ENCODE results near the gene ZNF735. TPM values are rescaled to one million over a fixed set of nuclear protein-coding genes. Genes with fewer than 3 reads are reported as not detected.
"Not testable (repeated sequence)": the region's sequence is repeated elsewhere in the genome, so short reads cannot be mapped to it uniquely, and the experiment has no call there.

Gene ZNF735
- not detected in 2 replicates for total RNA-seq

DNA sequence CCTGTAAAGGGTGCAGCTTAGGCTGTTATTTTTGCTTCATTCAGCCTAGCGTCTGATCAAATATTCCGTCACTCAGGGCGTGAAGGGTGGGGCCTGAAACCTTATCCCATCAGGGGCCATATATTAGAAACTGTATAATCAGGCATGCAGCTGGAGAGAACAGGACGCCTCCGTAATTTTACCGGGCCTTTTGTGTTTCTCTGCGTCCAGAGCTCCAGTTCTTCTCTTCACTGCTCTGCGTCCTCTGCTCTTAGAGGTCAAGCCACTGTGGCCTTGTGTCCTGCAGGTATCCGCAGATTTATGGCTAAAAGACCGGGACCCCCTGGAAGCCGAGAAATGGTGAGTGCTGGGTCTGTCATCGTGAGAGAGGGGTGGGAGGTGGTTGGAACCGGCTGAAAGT lies at the start of gene ZNF735:
TSS of gene ZNF735 (plus strand) at position 301 of the 400 bp plus-strand sequence. CDS start at position 301, 0 bp downstream.
- intact Hi-C loops (cut with micrococcal nuclease) = no loop called here
- no peak within 1 kb of the TSS for H3K27ac Mint-ChIP-seq
- no peak for DNase-seq (ENCODE audit: low spot score)
- H3K4me3 Mint-ChIP-seq (ENCODE audit: low read depth) = no peak within 1 kb of the TSS
- peaks cover 49% of the 10 kb centered on the region for H3K9me3 Mint-ChIP-seq
- H3K27me3 Mint-ChIP-seq (ENCODE audit: low read depth) = no peaks in the 10 kb centered on the region
- no peaks in the 10 kb centered on the region for H3K36me3 Mint-ChIP-seq (ENCODE audit: low read depth)
- H3K4me1 Mint-ChIP-seq (ENCODE audit: low read depth) = no peaks in the 10 kb centered on the region

DNA sequence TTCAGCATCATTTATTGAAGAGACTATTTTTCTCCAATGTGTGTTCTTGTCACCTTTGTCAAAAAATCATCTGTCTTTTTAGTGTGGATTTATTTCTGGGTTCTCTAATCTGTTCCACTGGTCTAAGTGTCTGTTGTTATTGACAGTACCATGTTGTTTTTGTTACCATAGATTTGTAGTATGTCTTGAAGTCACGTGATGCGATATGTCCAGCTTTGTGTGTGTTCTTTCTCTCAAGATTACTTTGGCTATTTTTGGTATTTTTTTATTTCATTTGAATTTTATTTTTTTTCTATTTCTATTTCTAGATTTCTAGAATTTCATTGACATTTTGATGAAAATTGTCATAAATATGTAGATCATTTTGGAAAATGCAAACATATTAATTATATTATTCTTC lies 36.0 kb upstream of the ZNF735 start:
- intact Hi-C loops (cut with micrococcal nuclease); H3K27me3 Mint-ChIP-seq (ENCODE audit: low read depth); H3K4me3 Mint-ChIP-seq (ENCODE audit: low read depth); H3K27ac Mint-ChIP-seq; DNase-seq (ENCODE audit: low spot score); H3K36me3 Mint-ChIP-seq (ENCODE audit: low read depth); H3K4me1 Mint-ChIP-seq (ENCODE audit: low read depth): not testable (repeated sequence)
- H3K9me3 Mint-ChIP-seq = peaks cover 56% of the 10 kb centered on the region

DNA sequence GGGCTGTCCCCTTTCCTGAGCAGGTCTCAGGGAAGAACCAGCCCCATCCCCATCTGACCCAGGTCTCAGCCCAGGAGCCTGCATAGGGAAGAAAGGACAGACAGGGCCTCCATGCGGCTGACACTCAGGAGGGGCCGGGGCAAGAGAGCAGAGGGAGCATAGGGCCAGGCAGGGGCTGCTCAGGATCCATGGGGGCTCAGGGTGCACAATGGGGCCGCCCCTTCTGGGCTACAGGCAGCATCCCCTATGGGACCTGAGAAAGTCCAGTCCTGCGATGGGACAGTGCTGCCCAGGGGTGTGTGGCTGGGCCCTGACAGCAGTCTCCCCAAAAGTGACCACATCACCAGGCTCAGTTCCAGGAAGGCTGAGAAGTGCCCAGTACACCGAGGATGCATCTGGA lies 32.7 kb upstream of the ZNF735 start:
- Mint-ChIP-seq H3K9me3 (peaks cover 50% of the 10 kb centered on the region), H3K4me3 (ENCODE audit: low read depth) (no peak overlapping the region), H3K27me3 (ENCODE audit: low read depth) (no peaks in the 10 kb centered on the region), H3K4me1 (ENCODE audit: low read depth) (no peaks in the 10 kb centered on the region), H3K27ac (no peak overlapping the region), H3K36me3 (ENCODE audit: low read depth) (no peaks in the 10 kb centered on the region)
- intact Hi-C loops (cut with micrococcal nuclease) = no loop called here
- no peak for DNase-seq (ENCODE audit: low spot score)

DNA sequence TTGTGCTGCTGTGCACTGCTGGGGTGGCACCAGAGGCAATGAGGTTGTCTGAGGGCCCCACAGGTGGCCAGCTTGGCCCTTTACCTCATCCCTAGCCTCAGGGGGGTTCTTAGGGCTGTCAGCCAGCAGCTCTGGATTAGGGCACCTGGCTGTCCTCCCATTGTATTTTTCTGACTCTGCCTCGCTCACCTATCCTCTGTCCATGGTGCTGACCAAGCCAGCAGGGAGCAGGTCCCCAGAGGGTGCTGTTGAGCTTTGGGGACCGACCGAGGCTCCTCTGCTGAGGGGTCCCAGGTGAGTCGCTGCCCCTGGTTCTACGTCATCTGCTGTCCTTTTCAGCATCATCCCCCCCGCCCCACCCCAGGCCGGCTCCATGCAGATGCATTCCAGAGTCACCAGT lies 32.1 kb upstream of the ZNF735 start:
- DNase-seq (ENCODE audit: low spot score) = no peak
- intact Hi-C loops (cut with micrococcal nuclease) = no loop called here

DNA sequence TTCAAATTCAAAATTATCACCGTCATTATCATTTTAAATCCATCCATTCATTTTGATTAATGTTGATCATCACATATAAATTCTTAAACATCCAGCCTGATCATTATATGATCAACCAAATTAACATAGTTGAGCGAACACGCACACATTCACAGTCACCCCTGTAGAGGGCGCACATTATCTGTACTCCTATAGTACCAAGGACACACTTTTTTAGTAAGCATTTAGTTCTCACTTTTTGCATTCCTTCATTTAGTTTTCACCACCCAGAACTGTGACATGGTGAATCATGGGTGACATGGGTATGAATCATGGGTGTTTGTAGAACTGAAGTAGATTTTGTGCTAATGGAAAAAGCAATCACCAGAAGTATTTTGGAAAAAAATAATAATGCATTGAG lies 26.0 kb upstream of the ZNF735 start:
- Mint-ChIP-seq H3K9me3 (peaks cover 34% of the 10 kb centered on the region), H3K27me3 (ENCODE audit: low read depth) (no peaks in the 10 kb centered on the region), H3K27ac (no peak overlapping the region), H3K4me1 (ENCODE audit: low read depth) (no peaks in the 10 kb centered on the region), H3K36me3 (ENCODE audit: low read depth) (no peaks in the 10 kb centered on the region), H3K4me3 (ENCODE audit: low read depth) (no peak overlapping the region)
- intact Hi-C loops (cut with micrococcal nuclease) = loop anchor here (5.0 kb wide), 1 partner anchor 446 kb away; no protein-coding TSS in a partner anchor
- DNase-seq (ENCODE audit: low spot score) = no peak

More for the DNA sequence above, 32.1 kb upstream of the ZNF735 start:
- H3K36me3 Mint-ChIP-seq (ENCODE audit: low read depth) = no peaks in the 10 kb centered on the region
- peaks cover 46% of the 10 kb centered on the region for H3K9me3 Mint-ChIP-seq
- no peak overlapping the region for H3K4me3 Mint-ChIP-seq (ENCODE audit: low read depth)
- H3K4me1 Mint-ChIP-seq (ENCODE audit: low read depth) = no peaks in the 10 kb centered on the region
- no peak overlapping the region for H3K27ac Mint-ChIP-seq
- no peaks in the 10 kb centered on the region for H3K27me3 Mint-ChIP-seq (ENCODE audit: low read depth)

DNA sequence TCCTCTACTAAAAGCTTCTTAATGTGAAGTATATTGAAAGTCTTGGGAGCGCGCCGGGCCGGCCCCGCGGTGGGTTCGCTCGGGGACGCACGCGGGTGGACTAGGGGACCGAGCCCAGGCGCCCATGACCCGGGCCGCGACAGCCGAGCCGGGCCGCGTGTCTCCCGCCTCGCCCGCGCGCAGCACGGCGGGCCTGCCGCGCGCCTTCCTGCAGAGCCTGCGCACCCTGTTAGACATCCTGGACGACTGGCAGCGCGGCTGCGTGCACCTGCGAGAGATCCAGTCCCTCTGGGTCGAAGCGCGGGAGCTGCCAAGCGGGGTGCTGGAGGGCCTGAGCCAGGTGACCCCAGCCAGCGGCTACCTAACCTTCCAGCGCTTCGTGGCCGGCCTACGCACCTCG lies 25.4 kb upstream of the ZNF735 start:
- Mint-ChIP-seq H3K27ac (no peak overlapping the region), H3K27me3 (ENCODE audit: low read depth) (no peaks in the 10 kb centered on the region), H3K4me3 (ENCODE audit: low read depth) (no peak overlapping the region), H3K4me1 (ENCODE audit: low read depth) (no peaks in the 10 kb centered on the region), H3K36me3 (ENCODE audit: low read depth) (no peaks in the 10 kb centered on the region), H3K9me3 (peaks cover 39% of the 10 kb centered on the region)
- DNase-seq (ENCODE audit: low spot score) = no peak
- intact Hi-C loops (cut with micrococcal nuclease) = loop anchor here (5.0 kb wide), 1 partner anchor 446 kb away; no protein-coding TSS in a partner anchor

DNA sequence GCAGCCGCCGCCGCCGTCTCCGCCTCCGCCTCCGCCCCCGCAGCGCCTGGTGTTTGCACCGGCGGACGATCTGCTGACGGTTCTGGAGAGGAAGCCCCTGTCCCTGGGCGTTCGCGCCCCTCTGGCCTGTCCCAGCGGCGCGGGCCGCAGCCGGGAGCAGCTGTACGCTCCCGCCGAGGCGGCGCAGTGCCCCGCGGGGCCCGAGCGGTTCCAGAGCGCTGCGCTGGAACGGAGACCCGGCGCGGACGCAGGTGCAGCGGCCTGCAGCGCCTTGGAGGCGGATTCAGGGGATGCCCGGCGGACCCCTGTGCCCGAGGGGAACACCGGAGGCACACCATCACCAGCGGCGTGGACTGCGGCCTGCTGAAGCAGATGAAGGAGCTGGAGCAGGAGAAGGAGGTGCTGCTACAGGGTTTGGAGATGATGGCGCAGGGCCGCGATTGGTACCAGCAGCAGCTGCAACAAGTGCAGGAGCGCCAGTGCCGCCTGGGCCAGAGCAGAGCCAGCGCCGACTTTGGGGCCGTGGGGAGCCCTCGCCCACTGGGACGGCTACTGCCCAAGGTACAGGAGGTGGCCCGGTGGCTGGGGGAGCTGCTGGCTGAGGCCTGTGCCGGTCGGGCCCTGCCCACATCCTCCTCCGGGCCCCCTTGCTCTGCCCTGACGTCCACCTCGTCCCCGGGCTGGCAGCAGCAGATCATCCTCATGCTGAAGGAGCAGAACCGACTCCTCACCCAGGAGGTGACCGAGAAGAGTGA lies 24.8 kb upstream of the ZNF735 start:
- intact Hi-C loops (cut with micrococcal nuclease) = loop anchor here (5.0 kb wide), 1 partner anchor 445 kb away; no protein-coding TSS in a partner anchor
- no peak overlapping the region for H3K4me3 Mint-ChIP-seq (ENCODE audit: low read depth)
- peaks cover 43% of the 10 kb centered on the region for H3K9me3 Mint-ChIP-seq
- H3K4me1 Mint-ChIP-seq (ENCODE audit: low read depth) = no peaks in the 10 kb centered on the region
- no peaks in the 10 kb centered on the region for H3K27me3 Mint-ChIP-seq (ENCODE audit: low read depth)
- no peak for DNase-seq (ENCODE audit: low spot score)
- H3K36me3 Mint-ChIP-seq (ENCODE audit: low read depth) = no peaks in the 10 kb centered on the region
- no peak overlapping the region for H3K27ac Mint-ChIP-seq

DNA sequence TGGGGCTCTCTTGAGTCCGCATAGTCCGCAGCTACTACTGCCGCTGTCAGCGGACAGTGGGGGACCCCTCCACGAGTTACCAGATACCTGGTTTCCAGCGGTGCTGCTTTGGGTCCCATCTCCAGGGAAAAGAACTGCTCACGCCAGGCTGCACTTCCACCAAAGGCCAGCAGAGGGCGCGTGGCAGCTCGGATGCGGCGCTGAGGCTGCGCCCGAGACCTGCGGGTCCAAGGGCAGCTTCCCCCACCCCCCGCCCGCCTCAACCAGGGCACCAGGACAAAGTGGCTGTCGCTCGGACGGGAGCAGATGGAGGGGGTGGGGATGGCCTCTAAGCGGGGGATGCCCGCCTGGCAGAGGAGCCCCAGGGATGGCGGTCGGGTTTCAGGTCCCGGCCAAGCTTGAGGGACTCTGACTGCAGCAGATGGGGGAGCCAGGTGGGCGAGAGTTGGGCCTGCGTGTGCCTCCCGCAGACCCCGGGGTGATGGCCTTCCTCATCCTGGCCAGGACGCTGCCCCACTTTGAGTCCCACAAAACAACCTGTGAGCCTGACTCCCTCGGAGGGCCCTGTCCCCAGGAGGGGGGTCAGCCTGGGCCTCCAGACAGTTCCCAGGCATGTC lies 23.8 kb upstream of the ZNF735 start:
- no peak for DNase-seq (ENCODE audit: low spot score)
- no peaks in the 10 kb centered on the region for H3K4me1 Mint-ChIP-seq (ENCODE audit: low read depth)
- no peak overlapping the region for H3K4me3 Mint-ChIP-seq (ENCODE audit: low read depth)
- H3K27me3 Mint-ChIP-seq (ENCODE audit: low read depth) = no peaks in the 10 kb centered on the region
- H3K9me3 Mint-ChIP-seq = peaks cover 48% of the 10 kb centered on the region
- no peak overlapping the region for H3K27ac Mint-ChIP-seq
- intact Hi-C loops (cut with micrococcal nuclease) = loop anchor here (5.0 kb wide), 1 partner anchor 444 kb away; no protein-coding TSS in a partner anchor
- H3K36me3 Mint-ChIP-seq (ENCODE audit: low read depth) = no peaks in the 10 kb centered on the region

DNA sequence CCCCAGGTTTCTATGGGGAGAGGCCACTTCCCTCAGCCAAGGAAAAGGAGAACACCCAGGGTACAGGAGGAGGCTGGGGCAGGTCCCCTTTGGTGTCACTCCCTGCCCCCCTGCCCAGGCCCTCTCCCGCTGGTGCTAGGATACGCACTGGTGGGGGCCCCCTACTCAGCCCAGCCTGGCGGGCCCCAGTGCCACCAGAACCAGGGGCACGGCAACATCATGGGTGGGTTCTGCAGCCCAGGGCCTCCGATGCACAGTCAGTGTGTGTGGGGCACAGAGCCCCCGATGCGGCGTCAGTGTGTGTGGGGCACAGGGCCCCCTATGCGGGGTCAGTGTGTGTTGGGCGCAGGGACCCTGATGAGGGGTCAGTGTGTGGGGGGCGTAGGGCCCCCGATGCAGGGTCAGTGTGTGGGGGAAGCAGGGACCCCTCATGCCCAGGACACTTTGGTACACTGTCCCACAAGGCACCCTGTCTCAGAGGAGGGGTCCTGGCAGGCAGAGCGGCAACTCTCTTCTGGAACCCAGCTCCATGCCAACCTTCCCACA lies 23.1 kb upstream of the ZNF735 start:
- Mint-ChIP-seq H3K4me3 (ENCODE audit: low read depth) (no peak overlapping the region), H3K4me1 (ENCODE audit: low read depth) (no peaks in the 10 kb centered on the region), H3K27me3 (ENCODE audit: low read depth) (no peaks in the 10 kb centered on the region), H3K36me3 (ENCODE audit: low read depth) (no peaks in the 10 kb centered on the region), H3K9me3 (peaks cover 46% of the 10 kb centered on the region), H3K27ac (no peak overlapping the region)
- DNase-seq (ENCODE audit: low spot score) = no peak
- intact Hi-C loops (cut with micrococcal nuclease) = loop anchor here (5.0 kb wide), 1 partner anchor 443 kb away; no protein-coding TSS in a partner anchor

DNA sequence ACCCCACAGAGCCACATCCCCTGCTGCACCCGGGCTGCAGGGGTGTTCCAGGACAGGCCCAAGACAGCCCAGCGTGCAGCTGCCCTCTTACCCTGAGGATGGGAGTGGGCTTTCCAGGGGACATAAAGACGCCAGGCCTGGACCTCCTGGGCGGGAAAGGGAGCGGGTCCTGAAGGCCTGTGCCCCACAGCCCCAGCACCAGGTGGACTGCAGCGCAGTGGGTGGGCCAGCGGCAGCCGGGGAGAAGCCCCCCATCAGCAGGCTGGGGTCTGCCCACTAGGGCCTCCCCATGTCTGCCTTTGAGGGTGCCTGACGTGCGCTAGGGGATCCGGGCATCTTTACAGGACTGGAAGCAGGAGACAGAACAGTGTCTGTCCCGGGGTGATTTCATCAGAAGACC lies 22.6 kb upstream of the ZNF735 start:
- no peaks in the 10 kb centered on the region for H3K36me3 Mint-ChIP-seq (ENCODE audit: low read depth)
- no peaks in the 10 kb centered on the region for H3K27me3 Mint-ChIP-seq (ENCODE audit: low read depth)
- no peak overlapping the region for H3K4me3 Mint-ChIP-seq (ENCODE audit: low read depth)
- H3K4me1 Mint-ChIP-seq (ENCODE audit: low read depth) = no peaks in the 10 kb centered on the region
- intact Hi-C loops (cut with micrococcal nuclease) = loop anchor here (5.0 kb wide), 1 partner anchor 443 kb away; no protein-coding TSS in a partner anchor
- H3K9me3 Mint-ChIP-seq = peaks cover 47% of the 10 kb centered on the region
- H3K27ac Mint-ChIP-seq = no peak overlapping the region
- no peak for DNase-seq (ENCODE audit: low spot score)

DNA sequence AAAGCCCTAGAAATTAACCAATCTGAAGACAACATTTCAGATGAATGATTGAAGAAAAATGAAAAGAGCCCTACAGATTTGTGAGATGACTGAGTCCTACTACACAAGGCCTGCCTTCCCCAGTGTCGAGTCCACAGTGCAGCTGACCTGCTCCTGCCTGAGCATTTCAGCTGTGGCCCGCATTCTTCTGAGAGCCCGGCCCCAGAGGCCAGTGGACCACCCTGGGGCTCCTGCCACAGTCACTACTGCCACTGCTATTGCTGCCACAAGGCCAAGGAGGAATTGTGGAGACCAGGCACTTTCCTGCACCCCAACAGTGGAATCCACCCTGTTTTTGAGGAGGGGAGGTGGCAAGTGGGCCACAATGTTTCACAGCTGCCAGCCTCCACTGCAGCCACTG lies 19.6 kb upstream of the ZNF735 start:
- Mint-ChIP-seq H3K4me3 (ENCODE audit: low read depth) (no peak overlapping the region), H3K4me1 (ENCODE audit: low read depth) (no peaks in the 10 kb centered on the region), H3K27me3 (ENCODE audit: low read depth) (no peaks in the 10 kb centered on the region), H3K36me3 (ENCODE audit: low read depth) (no peaks in the 10 kb centered on the region), H3K9me3 (peaks cover 44% of the 10 kb centered on the region), H3K27ac (no peak overlapping the region)
- DNase-seq (ENCODE audit: low spot score) = no peak
- intact Hi-C loops (cut with micrococcal nuclease) = no loop called here

DNA sequence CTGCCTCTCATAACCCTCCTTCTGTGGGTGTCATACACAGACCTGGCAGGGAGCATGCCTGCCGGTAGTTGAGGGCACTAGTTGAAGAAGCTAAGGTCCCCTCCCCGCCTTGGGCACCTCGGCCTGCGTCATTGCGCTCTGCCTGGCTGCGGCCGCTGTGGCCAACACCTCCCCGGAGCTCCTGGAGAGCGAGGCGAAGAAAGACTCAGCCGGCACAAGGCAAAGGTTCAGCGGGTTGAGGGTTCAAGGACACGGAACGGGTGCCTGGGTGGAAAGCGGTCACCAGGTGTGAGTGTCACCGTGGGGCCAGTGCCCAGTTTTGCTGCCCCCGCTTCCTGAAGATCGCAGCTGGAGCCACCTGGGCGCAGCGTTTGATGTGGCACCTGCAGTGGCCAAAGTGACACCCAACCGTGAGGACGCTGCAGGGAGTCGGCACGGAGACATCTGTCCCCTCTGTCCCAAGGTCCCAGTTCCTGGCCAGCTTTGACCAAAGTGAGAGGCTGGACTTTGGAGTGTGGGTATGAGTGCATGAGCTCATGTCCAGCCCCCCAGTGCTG lies 14.8 kb upstream of the ZNF735 start:
- Mint-ChIP-seq H3K4me1 (ENCODE audit: low read depth) (no peaks in the 10 kb centered on the region), H3K9me3 (peaks cover 47% of the 10 kb centered on the region)
- no peak for DNase-seq (ENCODE audit: low spot score)

DNA sequence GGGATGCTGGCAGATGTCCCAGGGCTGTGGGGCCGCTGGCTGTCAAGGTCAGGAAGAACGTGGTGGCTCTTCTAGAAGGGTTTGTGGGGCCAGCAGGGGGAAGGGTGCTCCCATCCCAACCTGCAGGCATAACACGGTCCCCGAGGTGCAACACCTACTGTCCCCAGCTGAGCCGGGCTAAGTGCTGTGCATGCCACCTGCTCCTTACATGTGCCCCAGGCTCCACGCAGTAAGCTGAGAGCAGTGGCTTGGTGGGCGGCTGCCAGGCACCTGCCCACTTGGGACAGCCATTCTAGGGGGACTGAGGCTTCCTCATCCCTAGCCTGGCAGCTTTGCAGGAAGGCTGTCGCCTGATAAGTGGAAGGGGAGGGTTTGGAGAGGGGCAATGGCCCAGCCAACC lies 14.2 kb upstream of the ZNF735 start:
- Mint-ChIP-seq H3K4me3 (ENCODE audit: low read depth) (no peak overlapping the region), H3K4me1 (ENCODE audit: low read depth) (no peaks in the 10 kb centered on the region), H3K36me3 (ENCODE audit: low read depth) (no peaks in the 10 kb centered on the region), H3K9me3 (peaks cover 45% of the 10 kb centered on the region), H3K27ac (no peak overlapping the region), H3K27me3 (ENCODE audit: low read depth) (no peaks in the 10 kb centered on the region)
- intact Hi-C loops (cut with micrococcal nuclease) = no loop called here
- DNase-seq (ENCODE audit: low spot score) = no peak

More for the DNA sequence above, 14.8 kb upstream of the ZNF735 start:
- Mint-ChIP-seq H3K27me3 (ENCODE audit: low read depth) (no peaks in the 10 kb centered on the region), H3K4me3 (ENCODE audit: low read depth) (no peak overlapping the region), H3K36me3 (ENCODE audit: low read depth) (no peaks in the 10 kb centered on the region), H3K27ac (no peak overlapping the region)
- intact Hi-C loops (cut with micrococcal nuclease) = no loop called here

Data from activated T-helper 2 cell treated with anti-CD3 and anti-CD28 coated beads, Interferon-gamma antibody, Interleukin-2, Interleukin-4, amounts not matched to agents 10 μg/mL and 5 μg/mL and 100 μg/mL, durations not matched to agents 14 hours and 24 hours and 36 hours (primary cell).